ENCODE measurements around the gene DVL3.
A peak's percentile ranks its signal among the peaks of the same experiment; 100 is the strongest.
"Not testable (repeated sequence)": the region's sequence is repeated elsewhere in the genome, so short reads cannot be mapped to it uniquely, and the experiment has no call there.

DVL3 gene

DNA sequence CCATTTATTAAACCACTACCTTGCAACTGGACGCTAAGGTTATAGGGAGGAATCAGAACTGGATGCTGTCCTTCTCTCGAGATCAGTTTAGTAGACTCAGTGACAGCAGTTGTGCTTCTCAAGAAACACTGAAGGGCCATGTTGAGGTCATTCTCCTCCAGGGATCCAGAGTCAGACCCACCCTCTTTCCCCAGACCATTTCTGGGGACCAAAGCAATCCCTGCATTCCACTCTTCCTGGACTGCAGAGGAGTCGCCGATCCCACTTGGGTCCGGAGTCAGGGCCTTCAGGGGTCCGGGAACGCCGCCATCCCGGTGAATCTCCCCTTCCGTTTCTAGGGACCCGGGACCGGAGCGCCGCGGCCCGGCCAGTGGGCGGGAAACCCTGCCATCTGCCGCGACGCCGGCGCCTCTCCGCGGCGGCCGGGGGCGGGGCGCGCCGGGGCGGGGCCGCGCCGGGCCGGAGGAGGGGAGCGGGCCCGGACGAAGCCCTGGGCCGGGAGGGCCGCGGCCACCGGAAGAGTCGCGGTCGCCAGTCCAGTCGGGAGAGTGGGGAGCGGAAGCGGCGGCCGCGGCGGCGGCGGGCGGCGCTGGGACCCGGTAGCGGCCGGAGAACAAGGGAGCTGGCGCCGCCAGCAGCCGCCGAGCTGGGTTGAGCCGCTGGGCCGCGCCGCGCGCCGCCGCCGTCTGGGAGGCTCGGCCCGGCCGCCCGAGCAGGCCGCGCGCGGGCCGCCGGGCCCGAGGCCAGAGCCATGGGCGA lies at the start of gene DVL3:
Gene DVL3, plus strand, starts transcription at position 493 of the 759 bp plus-strand sequence. Its CDS starts 259 bp downstream, at position 752.
- peak; percentile 35 for DNase-seq

DNA sequence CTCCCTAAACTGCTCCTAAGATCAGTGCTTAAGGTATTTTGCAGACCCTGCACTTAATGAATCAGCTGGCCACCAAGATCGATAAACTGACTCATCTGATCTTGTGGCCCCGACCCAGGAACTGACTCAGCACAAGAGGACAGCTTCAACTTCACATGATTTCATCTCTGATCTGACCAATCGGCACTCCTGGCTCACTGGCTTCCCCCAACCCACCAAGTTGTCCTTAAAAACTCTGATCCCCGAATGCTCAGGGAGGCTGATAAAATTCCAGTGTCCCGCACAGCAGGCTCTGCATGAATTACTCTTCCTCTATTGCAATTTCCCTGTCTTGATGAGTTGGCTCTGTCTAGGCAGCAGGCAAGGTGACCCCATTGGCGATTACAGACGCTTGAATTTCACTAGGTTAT lies 44.9 kb upstream of the DVL3 start:
- no peak for DNase-seq

DNA sequence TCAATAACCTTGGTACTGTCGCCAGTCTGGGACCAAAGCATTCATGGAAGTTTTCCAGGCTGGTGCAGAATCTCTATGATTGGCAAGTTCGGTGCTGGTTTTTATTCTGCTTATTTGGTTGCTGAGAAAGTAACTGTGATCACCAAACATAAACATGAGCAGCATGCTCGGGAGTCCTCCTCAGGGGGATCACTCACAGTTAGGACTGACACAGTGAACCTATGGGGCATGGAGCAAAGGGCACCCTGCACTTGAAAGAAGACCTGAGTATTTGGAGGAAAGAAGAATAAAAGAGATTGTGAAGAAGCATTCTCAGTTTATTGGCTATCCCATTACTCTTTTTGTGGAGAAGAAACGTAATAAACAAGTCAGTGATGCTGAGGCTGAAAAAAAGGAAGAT lies 39.2 kb upstream of the DVL3 start:
- DNase-seq: no peak

GRCh38 chr3:184117636-184118035 lies 37.5 kb upstream of the DVL3 start:
- DNase-seq: no peak

DNA sequence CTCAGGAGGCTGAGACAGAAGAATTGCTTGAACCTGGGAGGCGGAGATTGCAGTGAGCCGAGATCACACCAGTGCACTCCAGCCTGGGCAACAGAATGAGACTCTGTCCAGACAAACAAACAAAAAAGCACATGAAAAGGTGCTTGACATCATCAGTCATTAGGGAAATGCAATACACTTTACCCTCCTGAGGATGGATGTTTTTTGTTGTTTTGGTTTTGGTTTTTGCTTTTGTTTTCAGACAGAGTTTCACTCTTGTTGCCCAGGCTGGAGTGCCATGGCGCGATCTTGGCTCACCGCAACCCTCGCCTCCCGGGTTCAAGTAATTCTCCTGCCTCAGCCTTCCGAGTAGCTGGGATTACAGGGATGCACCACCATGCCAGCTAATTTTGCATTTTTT lies 34.1 kb upstream of the DVL3 start:
- DNase-seq: not testable (repeated sequence)

DNA sequence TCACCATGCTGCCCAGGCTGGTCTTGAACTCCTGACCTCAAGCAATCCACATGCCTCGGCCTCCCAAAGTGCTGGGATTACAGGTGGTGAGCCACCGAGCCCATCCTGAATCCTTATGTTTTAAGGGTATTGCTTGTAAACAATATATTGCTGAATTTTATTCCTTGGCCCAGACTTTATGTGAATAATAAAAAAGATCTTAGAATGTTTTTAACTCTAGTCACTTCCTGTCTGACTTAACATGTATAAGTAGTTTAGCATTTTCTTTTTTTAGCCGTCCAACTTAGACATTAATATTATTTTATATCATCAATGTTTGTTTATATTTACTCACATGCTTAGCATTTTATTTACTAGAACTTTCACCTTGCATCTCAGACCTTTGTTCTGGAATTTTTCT lies 29.2 kb upstream of the DVL3 start:
- DNase-seq: no peak

- DNase-seq: no peak
These were observed 26.2 kb upstream of the DVL3 start for GRCh38 chr3:184129012-184129411.

GRCh38 chr3:184132945-184133344 lies 22.2 kb upstream of the DVL3 start:
- DNase-seq: no peak

DNA sequence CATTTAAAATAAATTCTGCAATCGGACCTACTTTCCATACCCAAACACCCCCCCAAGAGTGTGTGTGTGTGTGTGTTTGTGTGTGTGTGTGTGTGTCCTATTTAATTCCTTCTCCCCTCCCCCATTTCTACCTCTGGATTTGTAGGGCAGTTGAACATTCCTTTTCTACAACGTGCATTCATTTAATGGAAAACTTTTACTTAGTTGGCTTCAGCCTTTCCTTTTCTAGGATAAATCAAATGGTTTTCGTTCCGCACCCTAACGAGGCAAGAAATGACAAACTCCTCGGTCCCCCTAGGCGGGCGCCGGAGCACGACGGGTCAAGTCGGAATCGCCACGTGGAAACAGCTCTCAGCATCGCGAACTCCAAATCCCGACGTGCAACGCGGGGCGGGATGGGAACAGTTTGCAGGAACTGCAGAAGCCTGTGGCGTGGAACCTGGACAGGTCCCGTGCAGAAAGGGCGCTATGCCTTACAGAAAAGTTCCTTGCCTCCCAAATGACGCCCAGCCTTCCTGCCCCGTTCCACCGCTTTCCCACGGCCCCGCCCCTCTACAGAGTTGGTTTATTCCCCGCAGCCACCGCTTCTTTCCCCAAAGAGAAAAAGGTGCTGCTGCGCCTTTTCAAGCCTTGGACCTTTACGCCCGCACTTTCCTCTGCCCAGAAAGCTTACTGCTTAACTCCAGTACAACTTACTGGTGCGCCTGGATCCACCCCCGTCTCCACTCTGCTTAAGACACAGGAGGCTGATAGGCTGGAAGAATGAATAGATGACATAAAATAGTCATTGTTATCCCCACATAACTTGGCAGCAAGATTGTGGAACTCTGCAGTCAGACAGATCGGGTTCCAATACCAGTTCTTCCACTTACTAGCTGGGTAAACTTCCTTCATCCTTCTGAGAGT lies 21.1 kb upstream of the DVL3 start:
- peak; percentile 82 for DNase-seq

GRCh38 chr3:184134746-184135148 lies 20.4 kb upstream of the DVL3 start:
- DNase-seq: no peak

- peak; percentile 87 for DNase-seq
These were observed 19.8 kb upstream of the DVL3 start, which contains the start of gene EIF2B5 for GRCh38 chr3:184135149-184135910. EIF2B5 (plus strand) TSS chr3:184135358; CDS start chr3:184135386, 28 bp downstream.

- DNase-seq: no peak
These were observed 19.3 kb upstream of the DVL3 start for GRCh38 chr3:184135911-184136260.

- DNase-seq: no peak
These were observed 14.7 kb upstream of the DVL3 start for GRCh38 chr3:184140436-184140835.

DNA sequence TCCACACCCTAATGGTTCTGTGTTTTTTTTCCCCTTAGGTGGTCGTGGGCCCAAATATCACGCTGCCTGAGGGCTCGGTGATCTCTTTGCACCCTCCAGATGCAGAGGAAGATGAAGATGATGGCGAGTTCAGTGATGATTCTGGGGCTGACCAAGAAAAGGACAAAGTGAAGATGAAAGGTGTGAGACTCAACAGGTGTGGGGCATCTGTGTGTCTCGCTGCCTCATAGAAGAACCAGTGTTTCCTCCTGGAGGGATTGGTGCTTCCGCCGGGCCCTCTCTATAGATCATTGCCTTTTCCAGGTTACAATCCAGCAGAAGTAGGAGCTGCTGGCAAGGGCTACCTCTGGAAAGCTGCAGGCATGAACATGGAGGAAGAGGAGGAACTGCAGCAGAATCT lies 13.0 kb upstream of the DVL3 start:
- no peak for DNase-seq

- no peak for DNase-seq
These were observed 11.8 kb upstream of the DVL3 start for GRCh38 chr3:184143327-184143726.

- DNase-seq: no peak
These were observed 10.7 kb upstream of the DVL3 start for GRCh38 chr3:184144505-184144904.

- peak; percentile 37 for DNase-seq
These were observed 10.1 kb upstream of the DVL3 start for GRCh38 chr3:184145111-184145524.

DNA sequence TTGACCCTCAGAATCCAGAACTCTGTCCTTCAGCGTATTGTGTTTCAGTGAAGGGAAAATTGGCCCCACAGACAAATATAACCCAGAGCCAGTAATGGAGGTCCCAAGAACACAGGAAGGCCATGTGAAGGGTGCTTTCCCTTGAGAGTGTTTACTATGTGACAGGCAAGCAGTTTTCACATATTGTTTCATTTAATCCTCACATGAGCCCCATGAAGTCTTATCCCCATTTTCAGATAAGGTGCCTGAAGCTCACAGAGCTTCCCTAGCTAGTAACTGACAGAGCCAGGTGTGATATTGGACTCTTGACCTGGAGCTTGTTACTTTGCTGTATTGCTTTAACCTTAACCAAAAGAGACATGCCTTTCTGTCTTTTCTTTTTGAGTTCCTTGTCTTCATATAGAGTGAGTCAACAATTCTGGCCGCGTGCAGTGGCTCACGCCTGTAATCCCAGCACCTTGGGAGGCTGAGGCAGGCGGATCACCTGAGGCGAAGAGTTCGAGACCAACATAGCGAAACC lies 9.4 kb upstream of the DVL3 start:
- DNase-seq: no peak

DNA sequence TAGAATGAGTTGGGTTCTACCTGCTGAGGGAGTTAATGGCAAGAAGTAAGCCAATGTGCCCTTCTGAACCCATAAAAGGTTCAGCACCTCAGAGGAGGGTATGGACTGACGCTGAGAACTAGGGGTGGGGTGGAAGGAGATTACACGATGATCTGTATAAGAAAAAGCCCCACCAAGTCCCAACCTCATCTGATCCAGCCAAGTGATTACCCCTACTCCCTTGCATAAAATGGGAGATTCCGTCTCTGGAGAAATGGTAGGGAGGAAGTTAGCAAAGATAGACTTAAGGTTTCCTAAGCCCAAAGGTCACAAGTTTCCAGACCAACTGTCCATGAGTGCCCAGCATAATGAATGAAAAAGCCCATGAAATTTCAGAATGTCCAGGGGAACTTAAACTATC lies 7.1 kb upstream of the DVL3 start:
- DNase-seq: no peak

DNA sequence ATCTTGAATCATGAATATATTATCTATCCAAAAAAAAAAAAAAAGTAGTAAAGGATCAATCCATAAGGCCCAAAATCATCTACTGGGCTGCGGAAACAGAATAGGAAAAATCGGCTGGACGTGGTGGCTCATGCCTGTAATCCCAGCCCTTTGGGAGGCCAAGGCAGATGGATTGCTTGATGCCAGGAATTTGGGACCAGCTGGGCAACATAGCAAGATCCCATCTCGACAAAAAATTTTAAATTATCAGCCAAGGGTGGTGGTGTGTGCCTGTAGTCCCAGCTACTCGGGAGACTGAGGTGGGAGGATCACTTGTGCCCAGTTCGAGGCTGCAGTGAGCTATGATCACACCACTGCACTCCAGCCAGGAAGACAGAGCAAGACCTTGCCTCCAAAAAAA lies 6.1 kb upstream of the DVL3 start:
- DNase-seq: no peak

- not testable (repeated sequence) for DNase-seq
These were observed 5.4 kb upstream of the DVL3 start for GRCh38 chr3:184149770-184150169.

- no peak for DNase-seq
These were observed 706 bp downstream of the DVL3 start for GRCh38 chr3:184155644-184156521.

Data from NCI-H446 treated with DMSO at 0.1 percent for 48 hours (cell line).